ENCODE measurements around the gene TPST1.
"Not testable (repeated sequence)": the region's sequence is repeated elsewhere in the genome, so short reads cannot be mapped to it uniquely, and the experiment has no call there.

- not testable (repeated sequence) for TF ChIP-seq CTCF, POLR2A (IDR thresholded peaks at IDR 0.05)
These were observed 119.9 kb downstream of the TPST1 start for GRCh38 chr7:66324985-66325384.
